ENCODE measurements around the gene MMP28. TPM values are rescaled to one million over a fixed set of nuclear protein-coding genes. Genes with fewer than 3 reads are reported as not detected.

MMP28 gene
- polyA plus RNA-seq, 1 experiment: 0.28 TPM

- H3K36me3 ChIP-seq (ENCODE audit: control insufficient read depth, insufficient read depth, low read length): peaks cover 24% of the 10 kb centered on the region
- CTCF ChIA-PET: interaction anchor here (0.6 to 1.6 kb wide), 2 partner anchors 8 to 78 kb away, joined by 3 to 5 read pairs; no protein-coding TSS in a partner anchor
- no peak for TF ChIP-seq CTCF (IDR thresholded peaks at IDR 0.05; ENCODE audit: insufficient read depth, low read depth, low read length)
- H3K27me3 ChIP-seq (ENCODE audit: control insufficient read depth, insufficient read depth, low read length): no peaks in the 10 kb centered on the region
- no peak for DNase-seq (ENCODE audit: low read depth)
- POLR2A ChIA-PET: interaction anchor here (0.6 to 1.1 kb wide), 2 partner anchors 8 to 49 kb away, joined by 7 to 32 read pairs; no protein-coding TSS in a partner anchor
- H3K4me3 ChIP-seq (ENCODE audit: low read depth, low read length): no peak overlapping the region
Observed at GRCh38 chr17:35841505-35841904, 46.1 kb upstream of the MMP28 start.

GRCh38 chr17:35841101-35841500 lies 45.7 kb upstream of the MMP28 start:
- Histone ChIP-seq H3K36me3 (ENCODE audit: control insufficient read depth, insufficient read depth, low read length) (peaks cover 24% of the 10 kb centered on the region), H3K4me3 (ENCODE audit: low read depth, low read length) (no peak overlapping the region), H3K27me3 (ENCODE audit: control insufficient read depth, insufficient read depth, low read length) (no peaks in the 10 kb centered on the region)
- ChIA-PET POLR2A (interaction anchor here (0.6 to 1.1 kb wide), 2 partner anchors 7 to 49 kb away, joined by 7 to 32 read pairs; no protein-coding TSS in a partner anchor), CTCF (interaction anchor here (0.6 to 1.6 kb wide), 2 partner anchors 9 to 78 kb away, joined by 3 to 5 read pairs; no protein-coding TSS in a partner anchor)
- no peak for DNase-seq (ENCODE audit: low read depth)
- TF ChIP-seq CTCF (IDR thresholded peaks at IDR 0.05; ENCODE audit: insufficient read depth, low read depth, low read length): no peak

- Histone ChIP-seq H3K36me3 (ENCODE audit: control insufficient read depth, insufficient read depth, low read length) (peaks cover 6% of the 10 kb centered on the region; the same call in 1 of the 2 replicates), H3K4me3 (ENCODE audit: low read depth, low read length) (no peak overlapping the region), H3K27me3 (ENCODE audit: control insufficient read depth, insufficient read depth, low read length) (no peaks in the 10 kb centered on the region)
- ChIA-PET POLR2A (no interaction called here), CTCF (no interaction called here)
- no peak for DNase-seq (ENCODE audit: low read depth)
- no peak for TF ChIP-seq CTCF (IDR thresholded peaks at IDR 0.05; ENCODE audit: insufficient read depth, low read depth, low read length)
Observed at GRCh38 chr17:35825206-35825605, 29.8 kb upstream of the MMP28 start.

- Histone ChIP-seq H3K27me3 (ENCODE audit: control insufficient read depth, insufficient read depth, low read length) (no peaks in the 10 kb centered on the region), H3K36me3 (ENCODE audit: control insufficient read depth, insufficient read depth, low read length) (peaks cover 3% of the 10 kb centered on the region; the same call in 1 of the 2 replicates), H3K4me3 (ENCODE audit: low read depth, low read length) (no peak overlapping the region)
- TF ChIP-seq CTCF (IDR thresholded peaks at IDR 0.05; ENCODE audit: insufficient read depth, low read depth, low read length): no peak
- POLR2A ChIA-PET: no interaction called here
- CTCF ChIA-PET: no interaction called here
- no peak for DNase-seq (ENCODE audit: low read depth)
Observed at GRCh38 chr17:35821308-35821707, 25.9 kb upstream of the MMP28 start.

GRCh38 chr17:35819455-35819854 lies 24.0 kb upstream of the MMP28 start:
- Histone ChIP-seq H3K27me3 (ENCODE audit: control insufficient read depth, insufficient read depth, low read length) (no peaks in the 10 kb centered on the region), H3K36me3 (ENCODE audit: control insufficient read depth, insufficient read depth, low read length) (peaks cover 1% of the 10 kb centered on the region; the same call in 1 of the 2 replicates), H3K4me3 (ENCODE audit: low read depth, low read length) (no peak overlapping the region)
- TF ChIP-seq CTCF (IDR thresholded peaks at IDR 0.05; ENCODE audit: insufficient read depth, low read depth, low read length): no peak
- ChIA-PET CTCF (interaction anchor here (0.6 to 2.3 kb wide), 4 partner anchors 10 to 68 kb away, joined by 3 to 10 read pairs (median 4); partner anchors contain the start of gene TAF15), POLR2A (no interaction called here)
- no peak for DNase-seq (ENCODE audit: low read depth)

Data from BJ (cell line).